GM12878 (cell line): ENCODE data around the gene CEP97. TPM values are rescaled to one million over a fixed set of nuclear protein-coding genes. Genes with fewer than 3 reads are reported as not detected.

Source experiments
- ATAC-seq: fragments of 200-7000 bp; cut with Tn5 transposase; 3 replicates; pipeline ENCODE4 v1.9.1; 2020; ENCODE audit warnings: mild to moderate bottlenecking, moderate library complexity
- BruUV-seq: library from RNA; stranded (reverse); fragments of 400-500 nt; replicated peaks from 2 replicates; lab custom pipeline; 2021; lab: Mats Ljungman, UMichigan
- CTCF ChIA-PET: fragments of 300-600 bp; sonication (Branson Sonifier 250); formaldehyde crosslinking; extraction: SDS; loops from one replicate; lab custom pipeline; 2021; ENCODE audit warnings: inconsistent platforms; lab: Yijun Ruan, JAX
- POLR2A ChIA-PET: fragments of 350-600 bp; formaldehyde crosslinking; extraction: SDS; loops from one replicate; lab custom pipeline; 2021; ENCODE audit warnings: inconsistent platforms; lab: Charles Lee
- RAD21 ChIA-PET: fragments of 300-600 bp; sonication (Branson Sonifier 250); formaldehyde crosslinking; loops from one replicate; lab custom pipeline; 2023; ENCODE audit warnings: antibody characterized with exemption; ENCODE audit not compliant: unreplicated experiment; lab: Charles Lee
- SMC1A ChIA-PET: fragments of 300-600 bp; sonication (Branson Sonifier 250); formaldehyde crosslinking; loops from one replicate; lab custom pipeline; 2023; ENCODE audit not compliant: unreplicated experiment, uncharacterized antibody; lab: Charles Lee
- DNase-seq: peaks from one replicate; pipeline ENCODE4 v3.0.0-alpha.2; 2011; ENCODE audit warnings: low read depth, low spot score
- FAIRE-seq: peaks from 3 replicates; lab custom pipeline; 2011; peaks lifted over from hg19 to GRCh38; lab: Jason Lieb, UNC
- H2AFZ ChIP-seq: 2 replicates; pipeline ENCODE4 v1.6.0; 2011; ENCODE audit warnings: low read depth, low read length, control low read depth; ENCODE audit not compliant: control insufficient read depth
- H3K27ac ChIP-seq: 2 replicates; pipeline ENCODE4 v1.5.1; 2011; ENCODE audit warnings: control low read depth; ENCODE audit not compliant: control insufficient read depth, insufficient read depth
- H3K27me3 ChIP-seq, 2 experiments: replicated peaks in 1 of 2; 2 replicates each; pipeline versions ENCODE4 v1.6.0 to v1.6.1; 2011; ENCODE audit warnings: low read length in 1 of 2; ENCODE audit not compliant: control insufficient read depth in 2 of 2, insufficient read depth in 2 of 2
- H3K36me3 ChIP-seq, 2 experiments: 2 replicates each; pipeline ENCODE4 v1.5.1; 2011; ENCODE audit warnings: low read length in 1 of 2; ENCODE audit not compliant: control insufficient read depth in 2 of 2, insufficient read depth in 2 of 2
- H3K4me1 ChIP-seq: 2 replicates; pipeline ENCODE4 v1.6.1; 2011; ENCODE audit warnings: mild to moderate bottlenecking, low read length, moderate library complexity, mixed read lengths; ENCODE audit not compliant: control insufficient read depth, insufficient read depth
- H3K4me2 ChIP-seq: 2 replicates; pipeline ENCODE4 v1.6.0; 2011; ENCODE audit warnings: control low read depth; ENCODE audit not compliant: control insufficient read depth, insufficient read depth
- H3K4me3 ChIP-seq: fragments of 200-600 bp; sonication (generic); 2 replicates; pipeline ENCODE4 v1.5.1; 2016
- H3K79me2 ChIP-seq: 2 replicates; pipeline ENCODE4 v1.6.0; 2011; ENCODE audit warnings: low read length; ENCODE audit not compliant: control insufficient read depth, insufficient read depth
- H3K9ac ChIP-seq: 2 replicates; pipeline ENCODE4 v1.8.0; 2011; ENCODE audit warnings: low read length, control low read depth, mixed read lengths; ENCODE audit not compliant: control insufficient read depth, insufficient read depth
- H3K9me3 ChIP-seq: replicated peaks from 3 replicates; pipeline ENCODE4 v1.5.1; 2011; ENCODE audit warnings: mild to moderate bottlenecking, low read length; ENCODE audit not compliant: control insufficient read depth, insufficient read depth
- H4K20me1 ChIP-seq: 2 replicates; pipeline ENCODE4 v1.6.0; 2011; ENCODE audit not compliant: control insufficient read depth, insufficient read depth
- BMI1 ChIP-seq: fragments of 450-650 bp; IDR thresholded peaks from 2 replicates; pipeline ENCODE4 v1.6.1; 2016; ENCODE audit warnings: mild to moderate bottlenecking, moderate library complexity, borderline replicate concordance
- CHD2 ChIP-seq: IDR thresholded peaks from 2 replicates; pipeline ENCODE4 v1.6.1; 2011; ENCODE audit warnings: low read depth, low read length, improper control_type of control experiment, borderline replicate concordance
- IKZF1 ChIP-seq: fragments of 450-650 bp; conservative IDR thresholded peaks from 2 replicates; pipeline ENCODE4 v1.6.1; 2017; ENCODE audit warnings: antibody characterized with exemption, mild to moderate bottlenecking
- KLF5 ChIP-seq: fragments of 450-650 bp; IDR thresholded peaks from 2 replicates; pipeline ENCODE4 v1.6.1; 2014; ENCODE audit warnings: mild to moderate bottlenecking; ENCODE audit not compliant: partially characterized antibody
- MEF2A ChIP-seq: IDR thresholded peaks from 2 replicates; pipeline ENCODE4 v1.6.1; 2011; ENCODE audit warnings: low read depth, mild to moderate bottlenecking, low read length, moderate library complexity; ENCODE audit not compliant: insufficient read depth
- MYB ChIP-seq: fragments of 150-350 bp; IDR thresholded peaks from 2 replicates; pipeline ENCODE4 v1.6.1; 2014; ENCODE audit warnings: mild to moderate bottlenecking, low read depth, low read length, borderline replicate concordance
- NR2C2 ChIP-seq: IDR thresholded peaks from 2 replicates; pipeline ENCODE4 v1.6.1; 2011; ENCODE audit warnings: borderline replicate concordance, low read depth; ENCODE audit not compliant: control insufficient read depth, insufficient read length
- NR2F1 ChIP-seq: fragments of 450-650 bp; conservative IDR thresholded peaks from 2 replicates; pipeline ENCODE4 v1.6.1; 2017; ENCODE audit warnings: mild to moderate bottlenecking
- SMARCA5 ChIP-seq: fragments of 450-650 bp; IDR thresholded peaks from 2 replicates; pipeline ENCODE4 v1.6.1; 2017; ENCODE audit warnings: mild to moderate bottlenecking
- SPI1 ChIP-seq: IDR thresholded peaks from 2 replicates; pipeline ENCODE4 v1.6.1; 2011; ENCODE audit warnings: low read depth, mild to moderate bottlenecking, low read length, moderate library complexity, borderline replicate concordance; ENCODE audit not compliant: insufficient read depth
- TCF3 ChIP-seq: IDR thresholded peaks from 2 replicates; pipeline ENCODE4 v1.6.1; 2012; ENCODE audit warnings: low read depth, mild to moderate bottlenecking, low read length, borderline replicate concordance; ENCODE audit not compliant: insufficient read depth
- ZNF274 ChIP-seq: IDR thresholded peaks from one replicate; pipeline ENCODE4 v1.8.0; 2011; ENCODE audit not compliant: insufficient read length, insufficient read depth
- in situ Hi-C: fragments of 300-500 bp; cut with MboI; formaldehyde crosslinking; loops from 9 replicates; pipeline ENCODE4 v1.14.3; 2018; ENCODE audit warnings: mixed read lengths
- intact Hi-C: fragments of 100-400 bp; cut with micrococcal nuclease; formaldehyde crosslinking; loops from one replicate; pipeline ENCODE4 v1.14.2; 2022; ENCODE audit not compliant: unreplicated experiment
- polyA plus RNA-seq, 11 experiments: library from polyadenylated mRNA; depleted of rRNA in 4 of 11; unstranded in 6 of 11; stranded (reverse) in 5 of 11; fragments of >200 nt; fragmentation: Nextera tagmentation in 4 of 11; fragmentation: Illumina TruSeq in 1 of 11; extraction: Ambion mirVana in 4 of 11; extraction: Trizol in 1 of 11; gene quantifications; 1 replicate in 1 of 11; 2 replicates in 10 of 11; pipeline versions ENCODE4 v1.2.1 to v1.2.3, GENCODE V29; 2011 to 2016; ENCODE audit warnings: inconsistent platforms in 2 of 11, missing spikeins in 2 of 11, low read depth in 1 of 11
- total RNA-seq, 4 experiments: library from RNA; depleted of rRNA in 3 of 4; stranded (reverse); fragments of >200 nt in 3 of 4; fragmentation: Illumina TruSeq in 1 of 4; extraction: Trizol in 1 of 4; gene quantifications; 2 replicates each; pipeline versions ENCODE4 v1.2.1 to v1.2.3, GENCODE V29; 2013 to 2021
- TF ChIP-seq, protein P1 (sequence below): IDR thresholded peaks from 2 replicates; pipeline ENCODE4 v1.6.1; 2012; ENCODE audit warnings: low read depth, low read length, improper control_type of control experiment
- TF ChIP-seq, protein P2 (sequence below): IDR thresholded peaks from 2 replicates; pipeline ENCODE4 v1.6.1; 2011; ENCODE audit warnings: low read depth, low read length, improper control_type of control experiment, borderline replicate concordance
- TF ChIP-seq, protein P3 (sequence below): fragments of 450-650 bp; IDR thresholded peaks from 2 replicates; pipeline ENCODE4 v1.6.1; 2017; ENCODE audit warnings: mild to moderate bottlenecking, moderate library complexity
- TF ChIP-seq, protein P4 (sequence below): fragments of 150-350 bp; IDR thresholded peaks from 2 replicates; pipeline ENCODE4 v1.6.1; 2016; ENCODE audit warnings: low read depth, low read length

CEP97 gene
- total and polyA plus RNA-seq, 10 of the 15 experiments (the other 5 are each of a cell fraction or from before 2014, with no cell fraction given): 1.9 to 13.7 (median 5.8) TPM

DNA sequence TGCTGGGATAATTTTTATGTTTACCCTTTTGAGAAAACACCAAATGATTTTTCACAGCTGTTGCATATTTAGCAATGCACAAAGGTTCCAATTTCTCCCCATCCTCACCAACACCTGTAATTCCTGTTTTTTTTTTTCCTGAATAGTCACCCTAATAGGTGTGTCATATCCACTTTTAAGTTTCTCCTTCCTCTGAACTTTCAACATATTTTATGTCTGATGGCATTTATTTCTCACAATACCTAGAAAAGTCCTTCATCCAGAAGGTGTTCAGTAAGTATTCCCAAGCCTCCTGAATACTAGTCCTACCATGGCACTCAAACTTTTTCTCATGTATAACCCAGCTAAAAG is 39.4 kb upstream of the CEP97 start:
- Histone ChIP-seq H3K4me1 (peaks cover 3% of the 10 kb centered on the region; the same call in 1 of the 2 replicates), H3K36me3 (peaks cover 8 to 29% of the 10 kb centered on the region in 2 experiments), H3K9me3 (no peaks in the 10 kb centered on the region), H3K4me3 (peak overlapping the region; percentile 76), H4K20me1 (no peaks in the 10 kb centered on the region; the same call in 1 of the 2 replicates), H3K9ac (peak overlapping the region; percentile 90), H3K27ac (peak overlapping the region; percentile 76), H3K27me3 (no peaks in the 10 kb centered on the region), H3K79me2 (peaks cover 47% of the 10 kb centered on the region), H3K4me2 (peak overlapping the region; percentile 61), H2AFZ (no peak overlapping the region)
- ATAC-seq (no peak), DNase-seq (no peak), FAIRE-seq (no peak)
- POLR2A ChIA-PET: interaction anchor here (0.5 to 4.4 kb wide), 9 partner anchors 8 to 1841 kb away, joined by 3 to 46 read pairs (median 4); partner anchors contain the start of genes CEP97 and ZBTB11
- SMC1A ChIA-PET: interaction anchor here (0.8 to 3.4 kb wide), 6 partner anchors 10 to 118 kb away, joined by 3 to 11 read pairs (median 6); partner anchors contain the start of gene CEP97
- RAD21 ChIA-PET: interaction anchor here (0.6 to 1.6 kb wide), 6 partner anchors 65 to 155 kb away, joined by 3 to 6 read pairs (median 4); partner anchors contain the start of gene PCNP
- BruUV-seq: no TSS peak
- intact Hi-C loops: no loop called here
- in situ Hi-C loops: loop anchor here (5.0 kb wide), 1 partner anchor 542 kb away; no protein-coding TSS in a partner anchor
- CTCF ChIA-PET: interaction anchor here (0.6 to 2.5 kb wide), 7 partner anchors 10 to 118 kb away, joined by 3 to 13 read pairs (median 3); partner anchors contain the start of genes CEP97 and PCNP
- TF ChIP-seq NR2F1: no peak
- TF ChIP-seq NR2C2: no peak
- TF ChIP-seq TCF3: no peak
- no peak for TF ChIP-seq BMI1
- TF ChIP-seq, protein P1, sequence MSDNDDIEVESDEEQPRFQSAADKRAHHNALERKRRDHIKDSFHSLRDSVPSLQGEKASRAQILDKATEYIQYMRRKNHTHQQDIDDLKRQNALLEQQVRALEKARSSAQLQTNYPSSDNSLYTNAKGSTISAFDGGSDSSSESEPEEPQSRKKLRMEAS: no peak
- TF ChIP-seq, protein P2, sequence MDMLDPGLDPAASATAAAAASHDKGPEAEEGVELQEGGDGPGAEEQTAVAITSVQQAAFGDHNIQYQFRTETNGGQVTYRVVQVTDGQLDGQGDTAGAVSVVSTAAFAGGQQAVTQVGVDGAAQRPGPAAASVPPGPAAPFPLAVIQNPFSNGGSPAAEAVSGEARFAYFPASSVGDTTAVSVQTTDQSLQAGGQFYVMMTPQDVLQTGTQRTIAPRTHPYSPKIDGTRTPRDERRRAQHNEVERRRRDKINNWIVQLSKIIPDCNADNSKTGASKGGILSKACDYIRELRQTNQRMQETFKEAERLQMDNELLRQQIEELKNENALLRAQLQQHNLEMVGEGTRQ: no peak
- TF ChIP-seq, protein P3, sequence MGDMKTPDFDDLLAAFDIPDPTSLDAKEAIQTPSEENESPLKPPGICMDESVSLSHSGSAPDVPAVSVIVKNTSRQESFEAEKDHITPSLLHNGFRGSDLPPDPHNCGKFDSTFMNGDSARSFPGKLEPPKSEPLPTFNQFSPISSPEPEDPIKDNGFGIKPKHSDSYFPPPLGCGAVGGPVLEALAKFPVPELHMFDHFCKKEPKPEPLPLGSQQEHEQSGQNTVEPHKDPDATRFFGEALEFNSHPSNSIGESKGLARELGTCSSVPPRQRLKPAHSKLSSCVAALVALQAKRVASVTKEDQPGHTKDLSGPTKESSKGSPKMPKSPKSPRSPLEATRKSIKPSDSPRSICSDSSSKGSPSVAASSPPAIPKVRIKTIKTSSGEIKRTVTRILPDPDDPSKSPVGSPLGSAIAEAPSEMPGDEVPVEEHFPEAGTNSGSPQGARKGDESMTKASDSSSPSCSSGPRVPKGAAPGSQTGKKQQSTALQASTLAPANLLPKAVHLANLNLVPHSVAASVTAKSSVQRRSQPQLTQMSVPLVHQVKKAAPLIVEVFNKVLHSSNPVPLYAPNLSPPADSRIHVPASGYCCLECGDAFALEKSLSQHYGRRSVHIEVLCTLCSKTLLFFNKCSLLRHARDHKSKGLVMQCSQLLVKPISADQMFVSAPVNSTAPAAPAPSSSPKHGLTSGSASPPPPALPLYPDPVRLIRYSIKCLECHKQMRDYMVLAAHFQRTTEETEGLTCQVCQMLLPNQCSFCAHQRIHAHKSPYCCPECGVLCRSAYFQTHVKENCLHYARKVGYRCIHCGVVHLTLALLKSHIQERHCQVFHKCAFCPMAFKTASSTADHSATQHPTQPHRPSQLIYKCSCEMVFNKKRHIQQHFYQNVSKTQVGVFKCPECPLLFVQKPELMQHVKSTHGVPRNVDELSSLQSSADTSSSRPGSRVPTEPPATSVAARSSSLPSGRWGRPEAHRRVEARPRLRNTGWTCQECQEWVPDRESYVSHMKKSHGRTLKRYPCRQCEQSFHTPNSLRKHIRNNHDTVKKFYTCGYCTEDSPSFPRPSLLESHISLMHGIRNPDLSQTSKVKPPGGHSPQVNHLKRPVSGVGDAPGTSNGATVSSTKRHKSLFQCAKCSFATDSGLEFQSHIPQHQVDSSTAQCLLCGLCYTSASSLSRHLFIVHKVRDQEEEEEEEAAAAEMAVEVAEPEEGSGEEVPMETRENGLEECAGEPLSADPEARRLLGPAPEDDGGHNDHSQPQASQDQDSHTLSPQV: no peak
- TF ChIP-seq IKZF1: no peak
- TF ChIP-seq, protein P4, sequence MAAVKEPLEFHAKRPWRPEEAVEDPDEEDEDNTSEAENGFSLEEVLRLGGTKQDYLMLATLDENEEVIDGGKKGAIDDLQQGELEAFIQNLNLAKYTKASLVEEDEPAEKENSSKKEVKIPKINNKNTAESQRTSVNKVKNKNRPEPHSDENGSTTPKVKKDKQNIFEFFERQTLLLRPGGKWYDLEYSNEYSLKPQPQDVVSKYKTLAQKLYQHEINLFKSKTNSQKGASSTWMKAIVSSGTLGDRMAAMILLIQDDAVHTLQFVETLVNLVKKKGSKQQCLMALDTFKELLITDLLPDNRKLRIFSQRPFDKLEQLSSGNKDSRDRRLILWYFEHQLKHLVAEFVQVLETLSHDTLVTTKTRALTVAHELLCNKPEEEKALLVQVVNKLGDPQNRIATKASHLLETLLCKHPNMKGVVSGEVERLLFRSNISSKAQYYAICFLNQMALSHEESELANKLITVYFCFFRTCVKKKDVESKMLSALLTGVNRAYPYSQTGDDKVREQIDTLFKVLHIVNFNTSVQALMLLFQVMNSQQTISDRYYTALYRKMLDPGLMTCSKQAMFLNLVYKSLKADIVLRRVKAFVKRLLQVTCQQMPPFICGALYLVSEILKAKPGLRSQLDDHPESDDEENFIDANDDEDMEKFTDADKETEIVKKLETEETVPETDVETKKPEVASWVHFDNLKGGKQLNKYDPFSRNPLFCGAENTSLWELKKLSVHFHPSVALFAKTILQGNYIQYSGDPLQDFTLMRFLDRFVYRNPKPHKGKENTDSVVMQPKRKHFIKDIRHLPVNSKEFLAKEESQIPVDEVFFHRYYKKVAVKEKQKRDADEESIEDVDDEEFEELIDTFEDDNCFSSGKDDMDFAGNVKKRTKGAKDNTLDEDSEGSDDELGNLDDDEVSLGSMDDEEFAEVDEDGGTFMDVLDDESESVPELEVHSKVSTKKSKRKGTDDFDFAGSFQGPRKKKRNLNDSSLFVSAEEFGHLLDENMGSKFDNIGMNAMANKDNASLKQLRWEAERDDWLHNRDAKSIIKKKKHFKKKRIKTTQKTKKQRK: no peak
- no peak for TF ChIP-seq ZNF274
- no peak for TF ChIP-seq SPI1
- TF ChIP-seq SMARCA5: no peak
- no peak for TF ChIP-seq MYB
- no peak for TF ChIP-seq MEF2A
- TF ChIP-seq CHD2: no peak
- TF ChIP-seq KLF5: no peak
